ENCODE results near the gene SNAI3.

- TF ChIP-seq, protein P1, sequence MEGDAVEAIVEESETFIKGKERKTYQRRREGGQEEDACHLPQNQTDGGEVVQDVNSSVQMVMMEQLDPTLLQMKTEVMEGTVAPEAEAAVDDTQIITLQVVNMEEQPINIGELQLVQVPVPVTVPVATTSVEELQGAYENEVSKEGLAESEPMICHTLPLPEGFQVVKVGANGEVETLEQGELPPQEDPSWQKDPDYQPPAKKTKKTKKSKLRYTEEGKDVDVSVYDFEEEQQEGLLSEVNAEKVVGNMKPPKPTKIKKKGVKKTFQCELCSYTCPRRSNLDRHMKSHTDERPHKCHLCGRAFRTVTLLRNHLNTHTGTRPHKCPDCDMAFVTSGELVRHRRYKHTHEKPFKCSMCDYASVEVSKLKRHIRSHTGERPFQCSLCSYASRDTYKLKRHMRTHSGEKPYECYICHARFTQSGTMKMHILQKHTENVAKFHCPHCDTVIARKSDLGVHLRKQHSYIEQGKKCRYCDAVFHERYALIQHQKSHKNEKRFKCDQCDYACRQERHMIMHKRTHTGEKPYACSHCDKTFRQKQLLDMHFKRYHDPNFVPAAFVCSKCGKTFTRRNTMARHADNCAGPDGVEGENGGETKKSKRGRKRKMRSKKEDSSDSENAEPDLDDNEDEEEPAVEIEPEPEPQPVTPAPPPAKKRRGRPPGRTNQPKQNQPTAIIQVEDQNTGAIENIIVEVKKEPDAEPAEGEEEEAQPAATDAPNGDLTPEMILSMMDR (IDR thresholded peaks at IDR 0.05) = no peak
- TF ChIP-seq ZFX (IDR thresholded peaks at IDR 0.05; ENCODE audit: borderline replicate concordance) = no peak
Observed at GRCh38 chr16:88724855-88725555, 38.7 kb upstream of the SNAI3 start.

Data from 22Rv1 (cell line).